Cardiac muscle cell (in vitro differentiated cells and primary cell): Measurements from ENCODE around the gene HAUS1. TPM values are rescaled to one million over a fixed set of nuclear protein-coding genes. Genes with fewer than 3 reads are reported as not detected.
"Not testable (repeated sequence)": the region's sequence is repeated elsewhere in the genome, so short reads cannot be mapped to it uniquely, and the experiment has no call there.

ENCODE experiments used
- DNase-seq, 2 donors: peaks; one replicate each; pipeline versions ENCODE4 v3.0.0 to v3.0.0-alpha.2; 2010 to 2017; ENCODE audit warnings: low read depth in 1 of 2, low spot score in 1 of 2
- H3K27ac ChIP-seq: fragments of 200-600 bp; sonication (generic); 2 replicates; pipeline ENCODE4 v1.5.1; 2016
- H3K27me3 ChIP-seq: fragments of 200-600 bp; sonication (generic); 2 replicates; pipeline ENCODE4 v1.6.0; 2016; ENCODE audit warnings: control low read depth
- H3K36me3 ChIP-seq: fragments of 200-600 bp; sonication (generic); 2 replicates; pipeline ENCODE4 v1.5.1; 2016; ENCODE audit warnings: control low read depth
- H3K4me1 ChIP-seq: fragments of 200-600 bp; sonication (generic); 2 replicates; pipeline ENCODE4 v1.8.1; 2017; ENCODE audit warnings: low read depth, mild to moderate bottlenecking, mixed run types
- H3K4me3 ChIP-seq: fragments of 200-600 bp; sonication (generic); 2 replicates; pipeline ENCODE4 v1.5.1; 2016; ENCODE audit warnings: mild to moderate bottlenecking
- H3K9me3 ChIP-seq: fragments of 200-600 bp; sonication (generic); 2 replicates; pipeline ENCODE4 v1.5.1; 2017; ENCODE audit warnings: low read depth, mild to moderate bottlenecking, control low read depth
- CTCF ChIP-seq: IDR thresholded peaks from 2 replicates; pipeline ENCODE4 v1.5.1; 2012; ENCODE audit warnings: low read depth, mild to moderate bottlenecking, low read length
- polyA plus RNA-seq: library from polyadenylated mRNA; unstranded; fragments of >200 nt; fragmentation: Nextera tagmentation; extraction: Ambion mirVana; gene quantifications from 2 replicates; pipeline ENCODE4 v1.2.1, GENCODE V29; 2016
- total RNA-seq: library from RNA; depleted of rRNA; stranded (reverse); fragments of >200 nt; gene quantifications from 2 replicates; pipeline ENCODE4 v1.2.3, GENCODE V29; 2016

Gene HAUS1
- total and polyA plus RNA-seq, 2 experiments from 2014 or later: 34.8 to 74.2 TPM

- no peak for TF ChIP-seq CTCF
- Histone ChIP-seq H3K27me3 (no peaks in the 10 kb centered on the region), H3K27ac (no peak overlapping the region), H3K36me3 (peaks cover 7% of the 10 kb centered on the region), H3K4me3 (no peak overlapping the region), H3K9me3 (no peaks in the 10 kb centered on the region), H3K4me1 (peaks cover 14% of the 10 kb centered on the region)
- no peak for DNase-seq
Observed at GRCh38 chr18:46109386-46109785, 5.2 kb downstream of the HAUS1 start.

GRCh38 chr18:46110406-46110805, 6.2 kb downstream of the HAUS1 start:
- no peak for TF ChIP-seq CTCF
- DNase-seq: no peak
- H3K36me3 ChIP-seq: peaks cover 7% of the 10 kb centered on the region

DNA sequence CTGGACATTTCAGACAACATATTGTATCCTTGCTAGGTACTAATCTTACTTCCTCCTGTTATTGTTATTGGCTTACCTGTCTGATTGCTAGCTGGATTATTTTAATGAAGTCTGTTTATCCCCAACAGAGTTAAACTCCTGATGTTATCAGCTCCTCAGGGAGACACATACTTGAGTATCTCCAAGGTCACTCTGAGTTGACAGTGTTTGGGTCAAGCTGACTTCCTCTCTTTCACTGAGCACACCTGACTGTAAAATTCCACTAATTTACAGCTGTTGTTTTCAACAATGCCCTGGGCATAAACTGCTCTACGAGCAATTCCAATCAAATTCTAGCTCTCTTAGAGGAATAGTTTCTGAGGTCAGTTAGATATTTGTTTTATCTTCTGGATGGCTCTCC, 9.6 kb downstream of the HAUS1 start:
- DNase-seq: no peak
- peaks cover 8% of the 10 kb centered on the region for H3K4me1 ChIP-seq
- H3K27me3 ChIP-seq: no peaks in the 10 kb centered on the region
- no peaks in the 10 kb centered on the region for H3K9me3 ChIP-seq
- H3K27ac ChIP-seq: peak overlapping the region; percentile 55
- TF ChIP-seq CTCF: no peak
- no peaks in the 10 kb centered on the region for H3K36me3 ChIP-seq
- H3K4me3 ChIP-seq: no peak overlapping the region

More at GRCh38 chr18:46110406-46110805, 6.2 kb downstream of the HAUS1 start:
- H3K4me3 ChIP-seq: no peak overlapping the region
- H3K4me1 ChIP-seq: peaks cover 8% of the 10 kb centered on the region
- no peak overlapping the region for H3K27ac ChIP-seq
- no peaks in the 10 kb centered on the region for H3K27me3 ChIP-seq
- H3K9me3 ChIP-seq: no peaks in the 10 kb centered on the region

DNA sequence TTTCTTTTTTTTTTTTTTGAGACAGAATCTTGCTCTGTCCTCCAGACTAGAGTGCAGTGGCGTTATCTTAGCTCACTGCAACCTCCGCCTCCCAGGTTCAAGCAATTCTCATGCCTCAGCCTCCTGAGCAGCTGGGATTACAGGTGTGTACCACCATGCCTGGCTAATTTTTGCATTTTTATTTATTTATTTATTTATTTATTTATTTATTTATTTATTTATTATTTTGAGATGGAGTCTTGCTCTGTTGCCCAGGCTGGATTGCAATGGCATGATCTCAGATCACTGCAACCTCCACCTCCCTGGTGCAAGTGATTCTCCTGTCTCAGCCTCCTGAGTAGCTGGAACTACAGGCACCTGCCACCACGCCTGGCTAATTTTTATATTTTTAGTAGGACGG, 22.4 kb downstream of the HAUS1 start:
- DNase-seq, H3K9me3 ChIP-seq, H3K4me1 ChIP-seq, H3K27ac ChIP-seq, H3K4me3 ChIP-seq, H3K27me3 ChIP-seq: not testable (repeated sequence)
- H3K36me3 ChIP-seq: peaks cover 32% of the 10 kb centered on the region

- DNase-seq: no peak
Observed at GRCh38 chr18:46130061-46130460, 25.9 kb downstream of the HAUS1 start.

GRCh38 chr18:46130549-46130948, 26.4 kb downstream of the HAUS1 start:
- not testable (repeated sequence) for DNase-seq, H3K27ac ChIP-seq, H3K9me3 ChIP-seq, H3K4me3 ChIP-seq, H3K4me1 ChIP-seq, H3K27me3 ChIP-seq
- H3K36me3 ChIP-seq: peaks cover 18% of the 10 kb centered on the region

More at GRCh38 chr18:46130061-46130460, 25.9 kb downstream of the HAUS1 start:
- Histone ChIP-seq H3K36me3 (peaks cover 18% of the 10 kb centered on the region), H3K4me1 (peaks cover 5% of the 10 kb centered on the region), H3K27ac (no peak overlapping the region), H3K4me3 (no peak overlapping the region), H3K9me3 (no peaks in the 10 kb centered on the region), H3K27me3 (no peaks in the 10 kb centered on the region)
- no peak for TF ChIP-seq CTCF

GRCh38 chr18:46133534-46133933, 29.3 kb downstream of the HAUS1 start:
- H3K9me3 ChIP-seq: no peaks in the 10 kb centered on the region
- H3K4me1 ChIP-seq: peaks cover 15% of the 10 kb centered on the region
- no peak overlapping the region for H3K4me3 ChIP-seq
- no peak overlapping the region for H3K27ac ChIP-seq
- no peak for DNase-seq
- H3K36me3 ChIP-seq: peaks cover 6% of the 10 kb centered on the region
- no peaks in the 10 kb centered on the region for H3K27me3 ChIP-seq
- TF ChIP-seq CTCF: no peak
